ENCODE measurements around the gene MYRIP. TPM values are rescaled to one million over a fixed set of nuclear protein-coding genes. Genes with fewer than 3 reads are reported as not detected.
"Not testable (repeated sequence)": the region's sequence is repeated elsewhere in the genome, so short reads cannot be mapped to it uniquely, and the experiment has no call there.

Gene MYRIP
- total and polyA plus RNA-seq, 8 donors: 0.29 to 1.9 (median 0.57) TPM

DNA sequence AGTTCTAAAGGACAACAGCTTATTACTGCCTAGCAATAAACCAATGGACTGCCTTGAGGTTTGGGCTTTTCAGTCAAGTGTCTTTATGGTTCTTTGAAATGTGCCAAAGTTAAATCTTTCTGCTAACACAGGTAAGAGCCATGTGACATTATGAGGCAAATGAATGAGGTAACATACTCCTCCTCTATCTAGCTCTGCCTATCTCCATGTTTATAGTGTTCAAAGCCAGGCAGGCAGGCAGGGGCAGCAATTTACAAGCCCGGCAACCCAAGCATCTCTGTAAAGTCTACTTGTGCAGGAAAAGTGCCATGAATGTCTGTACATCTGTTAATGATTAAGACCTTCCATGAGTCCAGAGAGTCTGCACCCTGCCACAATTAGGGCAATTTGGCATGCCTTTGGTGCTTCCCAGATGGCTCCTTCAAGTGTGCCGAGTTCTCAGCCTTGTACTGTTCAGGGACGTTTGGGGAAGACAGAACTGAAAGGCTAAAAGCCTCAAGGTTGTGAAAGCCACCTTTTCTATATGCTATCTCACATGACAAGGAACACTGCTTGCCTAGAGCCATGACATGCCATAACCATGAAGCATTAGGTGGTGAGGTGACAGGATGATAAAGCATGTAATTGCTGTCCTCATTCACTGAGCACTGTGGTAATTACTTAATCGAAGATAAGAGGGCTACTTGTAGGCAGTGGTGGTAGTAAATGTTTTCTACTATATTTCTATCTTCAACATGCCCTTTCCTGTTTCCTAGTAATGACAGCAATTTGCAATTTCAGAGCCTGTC lies 458.7 kb downstream of the MYRIP start:
- no peak for TF ChIP-seq CTCF (IDR thresholded peaks at IDR 0.05)
- ATAC-seq (no peak), DNase-seq (no peak)
- Histone ChIP-seq H3K36me3 (no peaks in the 10 kb centered on the region), H3K4me3 (no peak overlapping the region), H3K9me3 (no peaks in the 10 kb centered on the region), H3K4me1 (no peaks in the 10 kb centered on the region), H3K27me3 (no peaks in the 10 kb centered on the region), H3K27ac (no peak overlapping the region)
- intact Hi-C loops (cut with DNase I): no loop called here

DNA sequence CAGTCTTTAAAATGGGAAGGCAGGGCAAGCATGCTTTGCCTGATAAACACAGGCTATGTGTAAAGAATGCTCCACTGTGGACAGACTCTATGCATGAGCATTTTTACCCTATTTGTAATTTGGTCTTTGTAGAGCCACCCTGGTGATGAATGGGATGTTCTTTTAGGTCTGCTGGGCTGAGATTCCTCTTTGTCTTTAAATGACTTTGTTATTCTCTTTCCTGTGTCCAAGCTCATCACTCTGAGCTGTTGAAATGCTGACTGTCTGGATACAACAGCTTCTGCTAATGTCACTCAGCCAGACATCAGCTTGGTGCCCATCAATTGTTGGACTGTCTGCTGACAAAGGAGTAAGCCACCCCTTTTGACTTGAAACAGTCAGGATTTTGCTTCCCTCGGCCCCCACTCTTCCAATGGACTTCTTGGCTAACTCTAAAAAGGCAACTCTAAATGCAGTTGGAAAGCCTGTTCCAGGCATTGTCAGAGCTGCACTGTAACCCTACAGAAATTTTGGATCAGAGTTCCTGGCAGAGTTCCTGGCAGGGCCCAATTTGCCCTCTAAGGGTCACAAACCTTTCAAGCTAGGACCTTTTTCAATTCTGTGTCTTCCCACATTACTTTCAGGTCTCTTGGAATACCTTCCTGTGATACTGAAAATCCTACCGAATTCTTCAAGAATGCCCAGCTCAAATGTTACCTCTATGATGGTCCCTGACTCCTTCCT lies 459.6 kb downstream of the MYRIP start:
- intact Hi-C loops (cut with DNase I): no loop called here
- no peak for TF ChIP-seq CTCF (IDR thresholded peaks at IDR 0.05)
- DNase-seq: no peak
- Histone ChIP-seq H3K4me1 (no peaks in the 10 kb centered on the region), H3K36me3 (no peaks in the 10 kb centered on the region), H3K27ac (no peak overlapping the region), H3K4me3 (no peak overlapping the region), H3K9me3 (no peaks in the 10 kb centered on the region), H3K27me3 (no peaks in the 10 kb centered on the region)
- no peak for ATAC-seq

GRCh38 chr3:40278791-40279190 lies 469.4 kb downstream of the MYRIP start:
- ATAC-seq: no peak
- peaks cover 0 to 2% of the 10 kb centered on the region in 2 donors for H3K9me3 ChIP-seq
- no peak overlapping the region for H3K4me3 ChIP-seq
- TF ChIP-seq CTCF (IDR thresholded peaks at IDR 0.05): no peak
- DNase-seq: no peak
- H3K4me1 ChIP-seq: no peaks in the 10 kb centered on the region
- no peaks in the 10 kb centered on the region for H3K36me3 ChIP-seq
- H3K27ac ChIP-seq: no peak overlapping the region
- intact Hi-C loops (cut with DNase I): no loop called here
- H3K27me3 ChIP-seq: no peaks in the 10 kb centered on the region

DNA sequence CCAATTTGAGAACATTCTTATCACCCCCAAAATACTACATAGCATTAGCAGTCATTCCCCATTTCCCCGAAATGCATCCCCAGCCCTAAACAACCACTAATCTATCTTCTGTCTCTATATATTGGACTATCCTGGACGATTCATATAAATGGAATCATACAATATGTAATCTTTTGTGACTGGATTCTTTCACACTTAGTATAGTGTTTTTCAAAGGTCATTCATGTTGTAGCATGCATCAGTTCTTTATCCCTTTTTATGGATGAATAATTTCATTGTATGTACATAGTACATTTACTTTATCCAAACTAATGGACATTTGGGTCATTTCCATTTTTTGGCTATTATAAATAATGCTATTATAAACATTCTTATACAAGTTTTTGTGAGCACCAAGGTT lies 472.6 kb downstream of the MYRIP start:
- no peak for DNase-seq
- intact Hi-C loops (cut with DNase I): no loop called here
- no peaks in the 10 kb centered on the region for H3K36me3 ChIP-seq

DNA sequence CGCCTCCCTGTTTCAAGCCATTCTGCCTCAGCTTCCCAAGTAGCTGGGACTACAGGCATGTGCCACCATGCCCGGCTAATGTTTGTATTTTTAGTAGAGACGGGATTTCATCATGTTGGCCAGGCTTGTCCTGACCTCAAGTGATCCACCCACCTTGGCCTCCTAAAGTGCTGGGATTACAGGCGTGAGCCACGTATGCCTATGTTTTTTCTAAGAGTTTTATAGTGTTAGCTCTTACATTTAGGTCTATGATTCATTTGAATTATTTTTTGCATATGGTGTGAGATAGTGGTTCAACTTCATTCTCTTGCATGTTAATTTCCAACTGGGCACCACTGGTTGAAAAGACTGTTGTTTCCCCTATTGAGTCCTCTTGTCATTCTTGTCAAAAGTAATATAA lies 473.6 kb downstream of the MYRIP start:
- H3K36me3 ChIP-seq; H3K4me3 ChIP-seq; ATAC-seq; H3K4me1 ChIP-seq; H3K9me3 ChIP-seq; H3K27ac ChIP-seq; DNase-seq; intact Hi-C loops (cut with DNase I); H3K27me3 ChIP-seq: not testable (repeated sequence)

More for the DNA sequence above, 472.6 kb downstream of the MYRIP start:
- H3K27me3 ChIP-seq: no peaks in the 10 kb centered on the region
- no peak overlapping the region for H3K4me3 ChIP-seq
- peaks cover 0 to 8% of the 10 kb centered on the region in 2 donors for H3K9me3 ChIP-seq
- ATAC-seq: no peak
- H3K27ac ChIP-seq: no peak overlapping the region
- no peaks in the 10 kb centered on the region for H3K4me1 ChIP-seq
- TF ChIP-seq CTCF (IDR thresholded peaks at IDR 0.05): no peak
